Hypothalamus (tissue), 51 donors: Measurements from ENCODE around the gene GGACT.

Source experiments
- DNase-seq, 51 donors: peaks; one replicate each; lab custom pipeline; 2025; lab: John Stamatoyannopoulos, UW

GGACT gene

GRCh38 chr13:100490692-100491091 lies 97.9 kb downstream of the GGACT start:
- DNase-seq = no peak

GRCh38 chr13:100485265-100485664 lies 103.3 kb downstream of the GGACT start:
- DNase-seq = no peak

GRCh38 chr13:100484702-100485101 lies 103.9 kb downstream of the GGACT start:
- DNase-seq = no peak

- DNase-seq = no peak
Observed at GRCh38 chr13:100483841-100484381, 104.7 kb downstream of the GGACT start.

- no peak for DNase-seq
Observed at GRCh38 chr13:100483139-100483538, 105.5 kb downstream of the GGACT start.

- DNase-seq = no peak
Observed at GRCh38 chr13:100480676-100481075, 107.9 kb downstream of the GGACT start.
